GM12892 (cell line): Measurements from ENCODE around the gene C12orf57. TPM values are rescaled to one million over a fixed set of nuclear protein-coding genes. Genes with fewer than 3 reads are reported as not detected.
"Not testable (repeated sequence)": the region's sequence is repeated elsewhere in the genome, so short reads cannot be mapped to it uniquely, and the experiment has no call there.

Source experiments
- DNase-seq: peaks from one replicate; pipeline ENCODE4 v3.0.0; 2011; ENCODE audit not compliant: insufficient read length
- FAIRE-seq: peaks from 2 replicates; lab custom pipeline; 2011; peaks lifted over from hg19 to GRCh38; lab: Jason Lieb, UNC
- POLR2A ChIP-seq: IDR thresholded peaks from 2 replicates; pipeline ENCODE4 v1.6.1; 2011; ENCODE audit warnings: low read depth, low read length, control low read depth
- POLR2AphosphoS5 ChIP-seq: IDR thresholded peaks from 2 replicates; pipeline ENCODE4 v1.6.1; 2011; ENCODE audit warnings: low read depth, low read length, control low read depth
- TAF1 ChIP-seq: IDR thresholded peaks from 2 replicates; pipeline ENCODE4 v1.6.1; 2011; ENCODE audit warnings: low read depth, mild to moderate bottlenecking, control low read depth, low read length, borderline replicate concordance
- polyA plus RNA-seq: library from polyadenylated mRNA; unstranded; fragments of >200 nt; gene quantifications from one replicate; pipeline ENCODE4 v1.2.1, GENCODE V29; 2012; ENCODE audit warnings: missing spikeins, inconsistent platforms; ENCODE audit not compliant: missing spikeins

C12orf57 gene
- polyA plus RNA-seq = 175 TPM

GRCh38 chr12:6943722-6944380 lies at the start of gene C12orf57, which contains the start of gene RNU7-1:
TSS of gene C12orf57 (plus strand) at chr12:6944022. CDS start at chr12:6944122, 100 bp downstream.
TSS of gene RNU7-1 (plus strand) at chr12:6943816.
- TF ChIP-seq POLR2A (peak; percentile 99), POLR2AphosphoS5 (peak; percentile 99), TAF1 (peak; percentile 60; the same call in 1 of the 2 replicates)
- FAIRE-seq = peak; percentile 91

GRCh38 chr12:6894321-6894720 lies 49.5 kb upstream of the C12orf57 start:
- no peak for DNase-seq
- no peak for TF ChIP-seq TAF1
- no peak for TF ChIP-seq POLR2AphosphoS5
- TF ChIP-seq POLR2A = no peak
- FAIRE-seq = no peak

More at GRCh38 chr12:6943722-6944380, at the start of gene C12orf57, which contains the start of gene RNU7-1:
- DNase-seq = no peak

GRCh38 chr12:6896846-6897435 lies 46.9 kb upstream of the C12orf57 start:
- FAIRE-seq (no peak), DNase-seq (no peak)
- no peak for TF ChIP-seq TAF1
- no peak for TF ChIP-seq POLR2A
- TF ChIP-seq POLR2AphosphoS5 = no peak

- FAIRE-seq (no peak), DNase-seq (no peak)
- TF ChIP-seq POLR2A (no peak), POLR2AphosphoS5 (no peak), TAF1 (no peak)
These were observed 44.4 kb upstream of the C12orf57 start for GRCh38 chr12:6899427-6899826.

- DNase-seq = no peak
- FAIRE-seq = no peak
- no peak for TF ChIP-seq POLR2AphosphoS5
- no peak for TF ChIP-seq POLR2A
- TF ChIP-seq TAF1 = no peak
These were observed 43.8 kb upstream of the C12orf57 start for GRCh38 chr12:6899837-6900519.

- DNase-seq (no peak), FAIRE-seq (no peak)
- TF ChIP-seq POLR2A = no peak
- no peak for TF ChIP-seq POLR2AphosphoS5
- TF ChIP-seq TAF1 = no peak
These were observed 41.4 kb upstream of the C12orf57 start for GRCh38 chr12:6902448-6902847.

GRCh38 chr12:6903722-6904121 lies 40.1 kb upstream of the C12orf57 start:
- no peak for TF ChIP-seq POLR2AphosphoS5
- TF ChIP-seq POLR2A = no peak
- TF ChIP-seq TAF1 = no peak
- no peak for DNase-seq
- FAIRE-seq = peak; percentile 85

GRCh38 chr12:6904280-6905276 lies 39.2 kb upstream of the C12orf57 start, which contains the start of gene LRRC23:
TSS of gene LRRC23 (plus strand) at chr12:6904822. CDS start at chr12:6905634, 812 bp downstream.
- FAIRE-seq = peak; percentile 100
- DNase-seq = peak; percentile 90
- TF ChIP-seq POLR2A = peak; percentile 24; the same call in 1 of the 2 replicates
- 0 out of 2 replicates have a peak, but pooled peaks have one; percentile 47 for TF ChIP-seq POLR2AphosphoS5
- TF ChIP-seq TAF1 = no peak

- TF ChIP-seq POLR2A (no peak), TAF1 (no peak), POLR2AphosphoS5 (no peak)
- FAIRE-seq = peak; percentile 17
- no peak for DNase-seq
These were observed 38.3 kb upstream of the C12orf57 start for GRCh38 chr12:6905414-6906040.

GRCh38 chr12:6908141-6908540 lies 35.7 kb upstream of the C12orf57 start:
- FAIRE-seq, DNase-seq: not testable (repeated sequence)
